SKM-1 (cell line): ENCODE measurements around the gene CRB2.

Experiments
- DNase-seq: peaks from one replicate; lab custom pipeline; 2025; ENCODE audit not compliant: unreplicated experiment; lab: John Stamatoyannopoulos, UW

CRB2 gene

DNA sequence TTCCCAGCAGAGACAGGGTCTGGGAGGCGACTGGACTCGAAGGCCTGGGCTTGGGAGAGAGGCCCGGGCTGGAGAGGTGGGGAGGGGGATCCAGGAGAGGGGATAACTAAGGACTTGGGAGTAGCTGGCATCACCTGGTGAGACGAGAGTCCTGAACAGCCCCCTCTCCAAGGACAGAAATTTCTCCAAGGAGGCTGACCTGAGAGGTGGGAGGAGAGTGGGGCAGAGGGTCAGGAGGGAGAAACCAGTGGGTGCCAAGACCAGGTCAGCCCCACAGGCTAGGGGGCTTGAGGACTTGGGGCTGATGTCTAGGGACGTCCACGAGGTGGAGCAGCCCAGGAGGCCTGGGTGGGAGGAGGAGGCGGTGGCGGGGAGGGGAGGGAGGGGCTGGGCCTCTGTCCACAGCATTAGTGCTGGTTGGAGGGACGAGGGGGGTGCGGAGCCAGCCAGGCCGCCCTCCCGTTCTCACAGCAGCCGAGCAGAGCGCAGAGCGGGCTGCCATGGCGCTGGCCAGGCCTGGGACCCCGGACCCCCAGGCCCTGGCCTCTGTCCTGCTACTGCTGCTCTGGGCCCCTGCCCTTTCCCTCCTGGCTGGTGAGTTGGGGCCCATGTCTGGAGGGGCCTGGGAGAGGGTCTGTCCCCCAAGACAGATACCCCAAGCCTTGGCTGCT, at the start of gene CRB2:
Gene CRB2, plus strand, starts transcription at position 437 of the 671 bp plus-strand sequence. Its CDS starts 64 bp downstream, at position 501.
- no peak for DNase-seq

DNA sequence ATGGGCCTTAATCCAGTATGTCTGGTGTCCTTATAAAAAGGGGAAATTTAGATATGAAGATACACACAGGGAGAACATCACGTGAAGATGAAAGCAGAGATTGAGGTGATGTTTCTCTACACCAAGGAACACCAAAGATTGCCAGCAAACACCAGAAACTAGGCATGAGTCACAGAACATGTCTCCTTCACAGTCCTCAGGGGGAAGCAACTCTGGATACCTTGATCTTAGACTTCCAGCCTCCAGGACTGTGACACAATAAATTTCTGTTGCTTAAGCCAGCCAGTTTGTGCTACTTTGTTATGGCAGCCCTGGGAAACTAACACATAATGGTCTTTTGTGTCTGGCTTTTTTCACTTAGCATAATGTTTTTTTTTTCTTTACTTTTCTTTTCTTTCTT, 46.4 kb upstream of the CRB2 start:
- no peak for DNase-seq

DNA sequence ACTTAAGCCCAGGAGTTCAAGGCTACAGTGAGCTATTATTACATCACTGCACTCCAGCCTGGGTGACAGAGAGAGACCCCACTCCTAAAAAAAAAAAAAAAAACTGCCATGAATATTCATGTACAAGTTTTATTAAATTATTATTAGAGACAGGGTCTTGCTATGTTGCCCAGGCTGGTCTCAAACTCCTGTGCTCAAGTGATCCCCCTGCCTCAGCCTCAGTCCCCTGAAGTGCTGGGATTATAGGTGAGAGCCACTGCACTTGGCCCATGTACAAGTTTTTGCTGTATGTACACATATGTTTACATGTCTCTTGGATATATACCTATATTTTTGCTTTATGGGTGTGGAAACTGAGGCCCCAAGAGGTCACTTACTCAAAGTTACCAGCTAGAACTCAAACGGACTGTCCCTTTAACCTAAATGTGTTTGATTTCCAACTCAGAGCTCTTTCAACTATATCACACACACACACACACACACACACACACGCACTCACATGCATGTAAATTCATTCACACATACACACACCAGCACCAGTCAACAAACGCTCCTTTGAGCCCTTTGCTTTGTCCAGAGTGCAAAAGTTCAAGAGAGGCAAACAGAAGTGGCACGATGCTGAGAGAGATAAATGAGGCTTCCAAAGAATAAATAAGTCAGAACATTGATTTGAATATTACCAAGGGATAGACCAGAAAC, 45.3 kb upstream of the CRB2 start:
- no peak for DNase-seq

DNA sequence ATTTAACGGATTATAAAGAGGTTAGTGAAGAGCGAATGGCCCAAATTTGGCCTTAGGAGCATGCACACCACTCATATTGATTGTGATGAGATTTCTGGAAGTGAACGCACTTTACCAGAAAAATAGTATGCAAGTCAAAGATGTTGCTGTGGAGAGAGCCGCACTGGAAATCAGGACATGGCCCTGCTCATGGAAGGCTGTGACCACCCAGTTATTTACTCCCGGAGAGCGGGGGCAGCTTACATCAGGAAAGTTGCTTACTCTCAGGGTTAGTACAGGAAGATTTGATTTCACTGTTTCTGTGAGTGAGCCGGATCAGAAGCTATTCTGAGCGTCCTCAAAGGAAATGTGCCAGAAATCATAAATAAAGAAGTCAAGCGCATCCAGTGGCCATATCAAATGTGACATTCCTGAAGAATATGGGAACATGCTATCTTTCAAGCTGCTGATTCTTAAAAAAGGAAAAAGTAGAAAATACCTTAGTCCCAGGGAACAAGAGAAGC, 44.7 kb upstream of the CRB2 start:
- DNase-seq = no peak

DNA sequence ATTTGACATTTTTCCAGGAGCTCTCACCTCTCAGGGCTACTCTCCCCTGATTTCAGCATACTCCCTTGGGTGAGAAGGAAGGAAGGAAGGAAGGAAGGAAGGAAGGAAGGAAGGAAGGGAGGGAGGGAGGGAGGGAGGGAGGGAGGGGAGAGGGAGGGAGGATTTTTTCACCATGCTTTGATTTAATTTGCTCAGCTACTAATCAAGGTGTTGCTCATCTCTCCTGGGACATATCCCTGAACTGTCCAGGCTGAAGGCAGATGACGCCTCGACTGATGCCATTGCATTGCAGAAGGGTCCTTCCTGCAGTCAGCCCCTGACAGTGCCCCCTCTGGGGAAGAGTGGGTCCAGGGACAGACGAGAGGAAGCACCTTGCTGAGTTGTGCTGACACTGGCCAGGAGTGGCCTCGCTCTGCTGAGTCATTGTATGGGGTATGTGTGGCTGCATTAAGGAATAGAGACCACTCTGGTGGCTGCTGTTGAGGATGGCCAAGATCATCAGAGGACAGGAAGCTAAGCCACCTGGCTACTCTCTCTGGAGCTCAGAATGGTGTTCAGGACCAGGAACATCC, 43.6 kb upstream of the CRB2 start:
- DNase-seq = no peak

DNA sequence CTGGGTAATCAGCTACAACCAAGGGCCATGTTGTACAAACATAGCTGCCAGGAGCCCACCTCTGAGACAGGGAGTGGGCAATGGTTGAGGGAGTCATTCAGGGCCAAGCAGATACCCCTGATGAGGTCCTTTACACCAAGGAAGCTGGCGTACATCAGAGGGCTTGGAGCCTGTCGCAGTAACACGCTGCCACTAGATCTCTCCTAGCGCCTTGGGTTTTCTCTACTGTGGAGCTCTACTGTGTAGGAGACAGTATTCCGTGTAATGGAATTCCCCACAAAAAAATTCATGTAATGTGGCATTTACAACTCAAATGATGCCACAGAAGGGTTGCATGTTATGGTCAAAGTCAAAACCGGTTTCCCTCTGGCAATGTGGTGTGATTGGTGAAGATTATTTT, 41.4 kb upstream of the CRB2 start:
- DNase-seq = no peak

DNA sequence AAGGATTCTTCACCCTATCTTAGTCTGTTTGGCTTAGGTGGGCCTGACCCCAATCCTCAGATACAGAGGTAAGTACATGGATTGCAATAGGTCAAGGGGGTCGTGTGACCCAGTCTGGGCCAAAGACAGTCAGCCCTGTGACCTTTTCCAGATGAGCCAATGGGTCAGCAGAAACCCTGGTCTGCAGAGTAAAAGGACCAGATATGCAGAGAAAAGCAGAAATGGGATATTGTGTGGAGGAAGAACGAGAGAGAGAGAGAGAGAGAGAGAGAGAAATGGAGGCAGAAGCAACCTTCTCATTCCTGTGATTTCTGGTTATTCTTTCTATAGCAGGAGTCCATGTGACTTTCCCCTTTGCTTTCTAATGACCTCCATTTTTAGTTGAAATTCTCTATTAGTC, 40.4 kb upstream of the CRB2 start:
- DNase-seq = no peak

DNA sequence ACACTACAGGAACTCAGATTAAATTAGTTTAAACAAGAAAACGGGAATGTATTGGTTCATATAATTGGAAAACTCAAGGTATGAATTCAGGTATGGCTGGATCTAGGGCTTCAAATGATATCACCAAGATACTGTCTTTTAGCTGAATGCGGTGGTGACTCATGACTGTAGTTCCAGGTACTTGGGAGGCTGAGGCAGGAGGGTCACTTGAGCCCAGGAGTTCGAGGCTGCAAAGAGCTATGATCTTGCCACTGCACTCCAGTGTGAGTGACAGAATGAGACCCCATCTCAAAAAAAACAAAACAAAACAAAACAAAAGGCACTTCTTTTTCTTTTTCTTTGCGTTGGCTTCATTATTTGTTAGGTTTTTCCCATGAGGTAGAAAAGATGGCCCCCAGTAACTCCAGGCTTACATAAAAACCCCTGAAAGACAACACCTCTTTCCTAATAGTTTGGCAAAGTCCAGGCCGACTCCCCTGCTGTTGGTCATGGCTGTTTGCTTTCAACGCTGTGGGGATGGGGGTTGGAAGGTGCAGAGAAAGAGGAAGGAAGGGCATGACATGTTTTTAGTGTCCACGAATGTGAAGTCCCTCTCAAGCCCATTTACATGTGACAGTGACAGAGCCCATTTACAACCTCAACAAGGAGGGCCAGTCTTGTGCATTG, 39.8 kb upstream of the CRB2 start:
- peak; percentile 87 for DNase-seq

DNA sequence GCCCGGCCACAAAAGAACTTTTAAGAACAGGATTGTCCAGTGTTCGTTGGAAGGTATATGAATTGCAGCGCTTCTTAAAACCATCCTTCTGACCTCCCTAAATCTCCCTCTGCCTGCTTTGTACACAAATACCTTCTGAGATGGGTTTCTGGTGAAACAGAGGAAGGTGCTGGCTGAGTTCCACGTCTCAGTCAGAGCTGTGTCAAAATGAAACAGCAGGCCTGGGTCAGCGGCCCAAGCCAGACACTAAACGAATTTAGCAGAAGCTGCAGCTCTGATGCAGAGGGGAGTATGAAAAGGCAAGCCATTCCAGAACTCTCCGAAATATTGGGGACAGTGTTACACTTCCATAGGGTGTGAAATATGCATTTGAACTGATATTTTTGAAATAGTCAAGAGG, 37.8 kb upstream of the CRB2 start:
- no peak for DNase-seq

DNA sequence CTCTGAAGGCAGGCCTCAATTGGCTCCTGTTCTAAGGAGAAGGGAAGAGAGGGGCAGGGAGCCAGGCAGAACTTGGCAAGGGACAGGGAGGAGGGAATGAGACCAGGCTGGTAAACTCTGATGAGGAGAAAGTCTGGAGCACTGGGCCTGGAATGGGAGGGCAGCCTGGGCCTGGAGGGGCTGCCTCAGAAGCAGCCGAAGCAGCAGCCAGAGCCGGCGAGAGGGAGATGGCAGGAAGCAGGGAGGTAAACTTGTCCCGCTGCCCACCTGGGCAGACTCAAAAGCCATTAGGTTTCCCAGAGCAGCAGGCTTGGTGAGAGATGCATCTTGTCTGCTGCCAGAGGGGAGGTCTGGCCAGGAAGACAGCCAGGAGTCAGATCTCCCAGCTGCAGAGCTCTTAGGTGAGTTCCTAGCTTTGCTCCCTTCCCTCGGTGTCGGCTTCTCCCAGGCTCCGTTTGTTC, 37.0 kb upstream of the CRB2 start:
- no peak for DNase-seq

DNA sequence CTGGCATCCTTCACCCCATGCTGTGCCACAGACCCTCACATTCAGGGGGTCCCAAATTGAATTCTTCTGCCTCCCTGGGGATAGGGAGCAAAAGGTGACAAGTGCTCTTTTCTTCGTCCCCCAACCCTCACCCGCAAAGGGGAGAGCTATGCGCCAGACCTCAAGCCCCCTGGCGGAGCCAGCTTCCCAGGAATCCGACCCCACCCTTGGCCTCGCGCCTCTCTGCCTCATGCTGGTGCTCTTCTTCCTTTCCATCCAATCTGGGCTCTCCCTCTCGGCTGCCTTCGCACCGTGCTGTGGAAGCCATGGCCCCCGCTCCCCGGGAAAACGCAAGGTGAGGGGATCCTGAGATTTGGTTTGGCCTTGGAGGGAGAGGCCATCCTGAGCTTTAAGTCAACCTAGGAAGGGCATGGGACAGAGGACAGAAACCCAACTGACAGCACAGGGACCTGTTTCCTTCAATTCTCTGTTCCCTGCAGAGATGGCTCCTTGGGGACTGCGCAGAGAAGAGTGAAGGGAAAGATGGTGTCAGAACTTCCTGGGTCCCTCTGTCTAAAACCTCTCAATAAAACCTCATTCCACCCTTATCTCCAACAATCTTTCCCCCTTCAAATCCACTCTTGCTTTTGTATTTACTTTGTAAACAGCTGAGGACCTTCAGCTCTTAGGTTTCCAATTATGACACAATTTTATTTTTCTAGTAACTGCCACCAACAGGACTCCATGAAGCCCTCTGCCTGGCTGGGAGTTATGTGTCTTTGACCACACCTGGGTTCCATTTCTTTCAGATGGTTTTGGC, 36.3 kb upstream of the CRB2 start:
- no peak for DNase-seq

DNA sequence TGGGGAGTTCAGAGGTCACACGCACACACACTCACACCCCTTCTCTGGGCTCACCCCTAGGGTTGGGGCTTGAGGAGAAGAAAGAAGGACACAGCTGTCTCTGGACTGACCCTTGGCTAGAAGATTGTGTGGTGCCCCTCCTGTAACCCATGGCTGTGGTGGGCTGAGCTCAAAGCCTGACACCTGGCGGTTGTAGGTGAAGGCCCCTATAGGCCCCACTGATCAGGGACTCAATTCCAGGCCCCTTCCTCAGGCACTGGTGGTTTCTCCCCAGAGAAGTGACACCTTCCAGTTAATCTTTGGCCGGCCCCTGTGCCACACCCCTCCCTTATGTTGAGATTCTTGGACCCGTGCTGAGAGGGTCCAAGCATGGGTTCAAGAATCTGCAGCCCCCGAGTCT, 35.2 kb upstream of the CRB2 start:
- no peak for DNase-seq

DNA sequence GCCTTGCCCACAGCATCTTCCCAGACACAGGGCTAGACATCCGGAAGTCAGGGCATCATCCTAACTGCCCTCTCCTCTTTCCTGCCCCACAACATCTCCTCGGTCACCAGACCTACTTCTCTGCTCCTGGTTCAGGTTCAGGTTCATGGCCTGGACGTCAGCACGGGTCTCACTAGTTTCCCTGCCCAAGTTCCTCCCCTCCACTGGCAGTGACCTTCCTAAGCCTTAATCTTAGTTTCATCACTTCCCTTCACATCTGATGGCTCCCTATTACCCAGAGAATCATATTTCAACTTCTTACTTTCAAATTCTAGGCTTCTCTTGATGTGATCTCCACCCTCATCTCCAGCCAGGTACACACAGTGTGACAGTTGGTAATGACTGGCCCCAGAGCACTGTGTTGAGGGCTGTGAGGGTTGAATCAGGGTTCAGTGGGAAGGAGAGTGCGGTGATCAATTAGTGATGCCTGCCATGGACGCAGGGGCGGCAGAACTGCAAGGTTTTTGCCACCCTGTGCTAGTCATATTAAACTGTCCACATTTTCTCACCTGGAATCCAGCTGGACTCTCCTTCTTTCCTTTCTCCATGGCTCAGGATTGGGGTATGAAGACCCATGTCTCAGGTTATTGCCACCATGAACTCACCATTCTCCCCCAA, 34.3 kb upstream of the CRB2 start:
- DNase-seq = no peak

DNA sequence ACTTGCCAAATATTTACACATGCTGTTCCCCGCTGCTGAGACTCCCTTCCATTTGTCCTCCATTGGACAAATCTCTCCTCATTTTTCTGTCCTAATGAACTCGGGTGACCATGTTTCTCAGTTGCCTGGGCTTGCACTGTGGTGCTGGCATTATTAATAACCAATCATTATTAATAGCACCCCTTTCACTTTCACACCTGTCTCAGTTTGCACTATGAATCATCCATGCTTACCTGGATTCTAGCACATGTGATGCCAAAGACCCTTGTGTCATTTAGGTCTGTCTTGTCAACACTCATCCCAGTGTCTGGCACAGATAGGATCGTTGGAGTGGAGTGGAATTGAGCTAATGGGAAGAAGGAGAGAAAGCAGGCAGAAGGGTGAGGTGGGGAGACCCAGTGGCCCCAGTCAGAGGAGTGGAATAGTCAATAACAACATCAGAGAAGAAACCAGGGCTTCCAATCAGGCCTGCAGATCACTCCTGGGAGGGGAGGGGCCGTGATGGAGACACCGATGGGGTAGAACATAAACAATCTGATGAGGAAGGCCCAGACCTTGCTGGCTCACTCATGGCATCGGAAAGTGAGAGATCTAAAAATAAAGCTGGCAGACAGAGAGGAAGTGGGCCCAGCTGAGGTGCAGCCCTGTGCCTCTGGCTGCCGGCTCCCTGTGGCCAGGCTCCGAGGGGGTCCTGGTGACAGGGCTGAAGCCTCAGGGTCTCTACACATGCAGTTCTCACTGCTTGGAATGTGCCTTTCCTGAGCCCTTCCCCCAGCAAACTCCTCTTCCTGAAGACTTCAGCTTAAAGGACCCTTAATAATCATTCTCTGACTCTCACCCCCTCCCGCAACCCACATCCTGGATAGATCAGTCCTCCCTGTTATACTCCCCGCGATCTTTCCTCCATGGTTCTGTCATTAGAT, 33.5 kb upstream of the CRB2 start:
- no peak for DNase-seq

DNA sequence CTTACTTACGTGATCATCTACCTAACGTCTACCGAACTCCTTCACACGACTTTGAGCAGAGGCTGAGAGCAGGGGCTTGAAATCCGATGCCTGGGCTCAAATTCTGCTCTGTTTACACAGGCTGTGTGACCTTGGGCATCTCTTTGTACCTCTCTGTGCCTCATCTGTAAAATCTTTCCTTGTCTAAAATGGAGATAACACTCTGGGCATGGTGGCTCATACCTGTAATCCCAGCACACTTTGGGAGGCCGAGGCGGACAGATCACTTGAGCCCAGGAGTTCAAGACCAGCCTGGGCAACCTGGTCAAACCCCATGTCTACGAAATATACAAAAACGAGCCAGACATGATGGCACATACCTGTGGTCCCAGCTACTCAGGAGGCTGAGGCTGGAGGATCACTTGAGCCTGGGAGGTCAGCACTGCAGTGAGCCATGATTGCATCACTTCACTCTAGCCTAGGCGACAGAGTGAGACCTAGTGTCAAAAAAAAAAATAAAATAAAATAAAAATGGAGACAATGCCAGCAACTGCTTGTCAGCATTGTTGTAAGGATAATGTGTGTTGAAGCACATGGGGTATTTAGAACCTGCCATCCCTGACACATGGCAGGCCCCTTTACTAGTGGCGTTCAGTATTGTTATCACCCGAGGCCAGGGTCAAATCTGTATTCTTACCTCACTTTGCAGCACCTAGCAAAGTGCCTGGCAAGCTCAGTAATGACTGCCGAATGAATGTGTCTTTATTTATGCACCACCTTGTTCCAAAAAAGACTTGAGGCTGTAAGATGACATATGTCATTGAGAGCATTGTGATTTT, 32.6 kb upstream of the CRB2 start:
- no peak for DNase-seq

DNA sequence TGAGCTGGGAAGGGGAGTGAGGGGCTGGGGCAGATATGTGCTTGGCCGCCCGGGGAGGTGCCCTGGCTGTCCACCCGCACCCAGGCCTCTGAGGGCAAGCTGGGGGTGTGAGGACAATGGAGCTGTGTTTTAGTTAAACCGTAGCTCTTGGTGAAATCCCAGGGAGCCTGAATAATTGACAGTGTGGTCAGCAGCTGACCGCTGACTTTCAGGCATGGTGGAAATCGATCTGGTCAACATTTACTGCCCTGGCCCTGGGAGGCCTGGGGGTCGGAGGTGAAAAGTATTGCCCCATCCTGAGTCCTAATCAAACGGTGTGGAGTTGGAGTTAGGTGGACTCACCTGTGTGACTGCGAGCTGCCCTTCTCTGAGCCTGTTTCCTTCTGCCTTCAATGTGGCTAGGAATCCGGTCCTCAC, 31.2 kb upstream of the CRB2 start:
- no peak for DNase-seq

DNA sequence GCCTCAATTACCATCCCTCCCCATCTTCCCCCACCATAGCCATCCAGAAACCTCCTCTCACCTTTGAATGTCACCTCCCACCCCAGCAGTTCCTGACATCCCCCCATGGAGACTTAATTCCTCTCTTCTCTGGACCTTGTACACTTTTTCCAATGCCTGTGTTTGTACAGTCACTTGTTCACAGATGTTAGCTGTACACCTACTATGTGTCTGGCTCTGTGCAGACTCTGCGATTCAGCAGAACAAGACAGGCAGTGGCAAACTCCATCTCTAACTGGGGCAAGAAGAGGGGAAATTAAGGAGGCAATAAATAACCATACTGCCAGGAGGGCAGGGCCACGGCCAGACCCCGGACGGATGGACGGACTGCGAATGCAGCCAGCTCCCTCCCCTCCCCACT, 29.8 kb upstream of the CRB2 start:
- DNase-seq = no peak

DNA sequence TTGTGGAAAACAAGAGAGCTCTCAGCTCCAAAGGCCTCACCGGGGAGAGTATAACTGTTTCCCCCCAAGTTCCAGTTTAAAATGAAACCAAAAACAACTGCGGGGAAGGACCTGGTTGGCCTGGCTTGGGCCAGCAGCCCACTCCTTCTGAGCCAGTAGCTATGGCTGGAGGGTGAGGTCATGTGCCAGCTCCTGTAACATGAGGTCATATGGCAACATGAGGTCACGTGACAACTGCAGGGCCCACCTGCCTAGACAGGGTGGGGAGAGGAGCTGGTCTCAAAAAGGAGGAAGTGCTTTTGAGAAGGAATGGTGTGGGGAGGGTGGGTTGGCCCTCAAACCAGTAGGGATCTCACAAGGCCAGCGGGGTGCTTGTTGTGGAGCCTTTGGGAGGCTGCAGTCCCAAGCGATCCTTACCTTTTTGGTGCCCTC, 29.3 kb upstream of the CRB2 start:
- no peak for DNase-seq
